Mammary epithelial cell (primary cell): ENCODE results near the gene CTIF.

ENCODE experiments used
- CTCF ChIP-seq, 2 donors: IDR thresholded peaks in 1 of 2; conservative IDR thresholded peaks in 1 of 2; 2 replicates each; pipeline ENCODE4 v1.5.1; 2011 to 2012; ENCODE audit warnings: inconsistent platforms in 2 of 2, low read length in 2 of 2, mild to moderate bottlenecking in 2 of 2, control low read depth in 1 of 2, low read depth in 1 of 2; ENCODE audit not compliant: insufficient read depth in 1 of 2; ENCODE audit errors: extremely low read depth in 1 of 2
- EZH2 ChIP-seq: IDR thresholded peaks from 2 replicates; pipeline ENCODE4 v1.6.1; 2012; ENCODE audit warnings: low read length, inconsistent platforms, borderline replicate concordance

GRCh38 chr18:48580782-48581181 lies 42.0 kb downstream of the CTIF start:
- no peak for TF ChIP-seq CTCF (conservative IDR thresholded peaks at IDR 0.05 in 1 of 2, IDR thresholded peaks at IDR 0.05 in 1 of 2; ENCODE audit: extremely low read depth in 1 of 2, insufficient read depth in 1 of 2, low read depth in 1 of 2, low read length in 2 of 2)
- no peak for TF ChIP-seq EZH2
